Lower leg skin (tissue), 3 donors: Measurements from ENCODE around the gene RNF152.

Experiments
- POLR2A ChIP-seq, 2 donors: fragments of 450-650 bp; IDR thresholded peaks; one replicate each; pipeline ENCODE4 v1.6.1; 2016 to 2017; ENCODE audit warnings: antibody characterized with exemption in 2 of 2, mild to moderate bottlenecking in 1 of 2, moderate library complexity in 1 of 2
- TF ChIP-seq, protein P1 (sequence below), 3 donors: fragments of 450-650 bp; IDR thresholded peaks; one replicate each; pipeline ENCODE4 v1.5.1; 2016; ENCODE audit warnings: antibody characterized with exemption in 3 of 3, mild to moderate bottlenecking in 3 of 3, moderate library complexity in 2 of 3

DNA sequence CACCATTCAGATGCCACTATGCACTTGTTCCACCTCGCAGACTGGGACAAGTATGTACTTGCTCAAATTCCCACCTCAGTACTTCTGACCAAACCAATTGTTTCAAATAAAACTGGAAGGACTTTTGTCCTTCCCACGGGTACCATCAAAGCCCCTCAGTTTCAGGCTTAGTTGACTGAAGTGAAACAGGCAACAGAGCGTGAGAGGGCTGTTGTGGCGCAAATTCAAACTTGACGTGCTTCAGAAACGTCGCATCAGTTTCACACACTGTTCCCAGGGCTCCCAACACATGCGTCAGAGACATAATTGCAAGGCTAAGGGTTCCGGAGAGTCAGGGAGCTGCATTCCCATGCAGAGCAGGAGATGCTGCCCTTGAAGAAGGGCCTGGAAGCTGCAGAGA lies 33.7 kb downstream of the RNF152 start:
- TF ChIP-seq, protein P1, sequence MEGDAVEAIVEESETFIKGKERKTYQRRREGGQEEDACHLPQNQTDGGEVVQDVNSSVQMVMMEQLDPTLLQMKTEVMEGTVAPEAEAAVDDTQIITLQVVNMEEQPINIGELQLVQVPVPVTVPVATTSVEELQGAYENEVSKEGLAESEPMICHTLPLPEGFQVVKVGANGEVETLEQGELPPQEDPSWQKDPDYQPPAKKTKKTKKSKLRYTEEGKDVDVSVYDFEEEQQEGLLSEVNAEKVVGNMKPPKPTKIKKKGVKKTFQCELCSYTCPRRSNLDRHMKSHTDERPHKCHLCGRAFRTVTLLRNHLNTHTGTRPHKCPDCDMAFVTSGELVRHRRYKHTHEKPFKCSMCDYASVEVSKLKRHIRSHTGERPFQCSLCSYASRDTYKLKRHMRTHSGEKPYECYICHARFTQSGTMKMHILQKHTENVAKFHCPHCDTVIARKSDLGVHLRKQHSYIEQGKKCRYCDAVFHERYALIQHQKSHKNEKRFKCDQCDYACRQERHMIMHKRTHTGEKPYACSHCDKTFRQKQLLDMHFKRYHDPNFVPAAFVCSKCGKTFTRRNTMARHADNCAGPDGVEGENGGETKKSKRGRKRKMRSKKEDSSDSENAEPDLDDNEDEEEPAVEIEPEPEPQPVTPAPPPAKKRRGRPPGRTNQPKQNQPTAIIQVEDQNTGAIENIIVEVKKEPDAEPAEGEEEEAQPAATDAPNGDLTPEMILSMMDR (IDR thresholded peaks at IDR 0.05), result no peak
- TF ChIP-seq POLR2A (IDR thresholded peaks at IDR 0.05), result no peak
